Spleen (tissue), 7 donors: Measurements from ENCODE around the gene KCNJ6.

Experiments used
- CTCF ChIP-seq, 11 experiments: fragments of 200-600 bp in 7 of 11; fragments of 450-650 bp in 4 of 11; sonication (generic) in 4 of 11; IDR thresholded peaks in 8 of 11; conservative IDR thresholded peaks in 3 of 11; 1 replicate in 7 of 11; 2 replicates in 4 of 11; pipeline versions ENCODE4 v1.4.0 to v1.8.0; 2016 to 2021; ENCODE audit warnings: antibody characterized with exemption in 11 of 11, inconsistent platforms in 4 of 11, mild to moderate bottlenecking in 1 of 11
- POLR2A ChIP-seq, 3 donors: fragments of 450-650 bp; IDR thresholded peaks; one replicate each; pipeline ENCODE4 v1.5.1; 2017; ENCODE audit warnings: antibody characterized with exemption in 3 of 3, mild to moderate bottlenecking in 1 of 3
- donor health status: DM: no; HTN: no; CAD: no; lungs with moderate emphysema.
- donor health status: DM: no; HTN: no; CAD: no.
- donor health status: DM: no; HTN: no; CAD: no.

GRCh38 chr21:37665230-37666024 is 250.8 kb downstream of the KCNJ6 start:
- TF ChIP-seq CTCF (IDR thresholded peaks at IDR 0.05 in 8 of 11, conservative IDR thresholded peaks at IDR 0.05 in 3 of 11), result no peak
- TF ChIP-seq POLR2A (IDR thresholded peaks at IDR 0.05), result no peak
